HepG2 (cell line): ENCODE measurements around the gene DAD1.

Experiments
- ZNF660 ChIP-seq: sonication (generic); formaldehyde crosslinking; IDR thresholded peaks from 2 replicates; pipeline ENCODE4 v1.5.1; 2020; ENCODE audit warnings: mild to moderate bottlenecking, low read depth, missing genetic modification reagents, borderline replicate concordance
- TF ChIP-seq, protein P1 (sequence below): sonication (generic); formaldehyde crosslinking; IDR thresholded peaks from 2 replicates; pipeline ENCODE4 v1.8.1; 2023; ENCODE audit warnings: mild to moderate bottlenecking, missing genetic modification reagents, borderline replicate concordance

DNA sequence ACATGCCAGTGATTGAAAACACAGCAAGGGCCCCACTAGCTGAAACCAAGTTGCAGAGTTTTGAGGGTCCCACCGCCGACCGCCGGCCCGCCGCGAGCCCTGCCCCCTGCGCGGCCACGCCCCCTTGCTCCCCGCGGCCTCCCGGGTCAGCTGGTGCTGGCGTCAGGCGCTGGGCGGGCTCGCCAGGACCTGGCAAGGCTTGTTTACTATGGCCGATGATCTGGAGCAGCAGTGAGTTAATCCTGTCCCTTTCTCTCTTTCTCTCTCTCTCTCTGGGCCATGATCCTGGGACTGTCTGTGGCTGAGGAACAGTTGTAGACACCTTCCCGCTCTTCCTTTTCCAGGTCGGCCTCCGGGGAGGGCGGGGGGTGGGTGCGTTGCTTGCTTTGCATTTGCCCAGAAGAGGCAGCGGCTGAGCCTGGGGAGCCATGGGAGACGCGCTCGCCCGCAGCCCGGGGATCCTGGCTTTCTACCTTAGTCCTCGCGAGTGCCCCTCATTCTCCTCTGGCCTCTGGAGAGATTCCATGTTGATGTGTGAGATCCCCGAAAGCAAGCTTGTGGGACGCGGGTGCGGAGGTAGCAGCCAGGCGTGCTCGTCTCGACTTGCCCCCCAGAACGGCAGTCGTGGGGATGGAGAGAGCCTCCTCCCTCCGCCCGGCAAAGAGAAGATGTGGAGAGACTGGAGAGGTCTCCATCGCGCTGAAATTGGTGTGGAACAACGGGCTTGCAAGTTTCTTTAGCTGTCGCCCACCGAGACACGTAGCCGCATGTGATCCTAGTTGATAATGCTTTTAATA, 9.3 kb upstream of the DAD1 start, which contains the start of gene ABHD4:
- TF ChIP-seq, protein P1, sequence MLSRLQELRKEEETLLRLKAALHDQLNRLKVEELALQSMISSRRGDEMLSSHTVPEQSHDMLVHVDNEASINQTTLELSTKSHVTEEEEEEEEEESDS (CRISPR knock-in tag): peak; percentile 5; the same call in 1 of the 2 replicates
- no peak for TF ChIP-seq ZNF660 (CRISPR knock-in tag)
